Endometrial microvascular endothelial cells (primary cell): ENCODE data around the gene FAR1. TPM values are rescaled to one million over a fixed set of nuclear protein-coding genes. Genes with fewer than 3 reads are reported as not detected.

ENCODE experiments used
- in situ Hi-C: cut with HindIII; loops from 2 replicates; pipeline ENCODE4 v1.10.0; 2017; ENCODE audit warnings: low sequenced_read_pairs, low pct_unique_long_range_greater_than_20kb; ENCODE audit errors: inconsistent ontology term
- total RNA-seq: library from RNA; depleted of rRNA; stranded (reverse); fragments of >200 nt; gene quantifications from one replicate; pipeline ENCODE4 v1.2.3, GENCODE V29; 2015; ENCODE audit errors: inconsistent ontology term

The FAR1 gene
- total RNA-seq, 1 donor from 2014 or later: 38.5 TPM

DNA sequence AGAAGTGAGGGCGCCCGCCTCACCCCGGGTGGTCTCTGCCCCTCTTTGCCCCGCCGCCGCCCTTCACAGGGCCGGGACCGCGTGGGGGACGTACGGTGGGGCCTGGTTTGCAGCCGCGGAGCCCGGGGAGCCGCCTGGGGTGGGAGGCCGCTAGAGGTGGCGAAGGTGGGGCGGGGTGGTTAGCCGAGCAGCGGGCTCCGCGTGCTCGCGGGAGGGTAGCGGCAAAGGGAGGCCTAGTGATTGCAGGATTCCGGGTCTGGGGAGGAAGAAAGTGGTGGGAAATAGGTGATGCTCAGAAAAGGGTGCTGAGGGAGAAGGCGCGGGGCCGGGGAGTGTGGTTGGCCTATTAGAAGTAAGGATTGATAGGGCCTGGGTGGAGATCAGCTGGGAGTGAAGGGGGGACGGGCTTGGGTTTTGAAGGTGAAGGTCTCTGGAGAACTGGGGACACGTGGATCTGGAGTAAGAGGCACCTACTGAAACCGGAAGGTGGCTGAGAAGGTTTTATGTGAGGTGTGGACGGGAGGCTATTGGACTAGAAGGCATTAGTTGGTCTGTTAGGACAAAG, 571 bp downstream of the FAR1 start:
- in situ Hi-C loops: no loop called here

DNA sequence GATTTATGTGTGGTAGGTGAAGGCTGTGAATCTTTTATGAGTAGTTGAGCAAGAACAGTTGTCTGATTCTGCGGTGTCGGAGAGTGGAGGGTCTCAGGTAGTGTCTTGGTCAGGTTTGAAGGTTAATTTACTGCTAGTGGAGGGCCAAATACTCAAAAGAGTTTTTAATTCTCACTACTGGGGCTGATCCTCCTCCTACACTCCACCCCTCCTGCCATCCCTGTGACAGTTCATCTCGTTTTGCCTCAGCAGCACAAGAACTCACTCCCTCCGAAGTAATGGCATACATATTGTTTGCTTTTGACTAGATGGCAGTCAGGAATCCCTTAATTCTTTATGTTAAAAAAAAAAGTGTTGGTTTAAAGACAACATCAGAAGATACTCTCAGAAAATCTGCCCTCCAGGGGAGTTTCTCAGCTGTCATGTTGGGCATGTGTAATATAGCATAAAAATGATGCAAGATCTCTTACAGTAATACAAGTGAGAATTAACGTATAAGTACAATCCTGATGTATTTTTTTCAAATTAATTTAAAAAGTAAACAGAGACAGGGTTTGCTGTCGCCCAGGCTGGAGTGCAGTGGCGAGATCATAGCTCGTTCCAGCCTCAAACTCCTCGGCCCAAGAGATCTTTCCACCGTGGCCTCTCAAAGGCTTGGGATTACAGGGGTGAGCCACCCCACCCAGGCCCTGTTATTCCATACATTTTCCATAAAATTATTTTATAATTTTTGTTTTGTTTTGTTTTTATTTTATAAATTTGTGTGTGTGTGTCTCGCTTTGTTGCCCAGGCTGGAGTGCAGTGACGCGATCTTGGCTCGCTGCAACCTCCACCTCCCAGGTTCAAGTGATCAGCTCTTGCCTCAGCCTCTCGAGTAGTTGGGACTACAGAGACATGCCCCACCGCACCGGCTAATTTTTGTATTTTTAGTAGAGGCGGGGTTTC, 1.3 kb downstream of the FAR1 start:
- in situ Hi-C loops: no loop called here

DNA sequence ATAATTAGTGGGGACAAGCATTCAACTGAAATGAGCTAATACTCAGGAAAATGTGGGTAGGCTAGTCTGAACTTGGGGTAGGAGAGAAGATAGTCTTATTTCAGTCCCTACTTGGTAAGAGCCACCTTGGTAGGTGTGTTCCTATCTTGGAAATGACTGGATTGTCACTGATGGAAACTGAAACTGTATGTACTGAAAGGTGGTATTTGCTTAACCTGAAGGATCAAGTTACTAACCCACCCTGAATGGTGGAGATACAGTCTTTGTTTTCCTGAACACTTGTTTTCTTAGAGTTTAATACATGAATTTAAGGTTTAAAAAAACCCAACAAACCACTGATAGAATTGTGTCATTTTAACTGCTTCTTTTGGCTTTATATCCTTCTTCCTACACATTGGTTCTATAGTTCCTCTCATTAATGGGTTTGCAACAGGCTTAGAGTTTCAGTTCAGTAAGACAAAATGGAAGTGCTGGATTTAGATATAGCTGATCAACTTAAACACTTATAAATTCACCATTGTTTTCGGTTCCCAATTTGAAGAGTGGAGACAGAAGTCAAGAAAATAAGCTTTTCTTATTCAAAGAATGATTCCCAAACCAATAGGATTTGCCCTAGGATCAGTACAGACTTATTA, 4.2 kb downstream of the FAR1 start:
- in situ Hi-C loops: no loop called here

DNA sequence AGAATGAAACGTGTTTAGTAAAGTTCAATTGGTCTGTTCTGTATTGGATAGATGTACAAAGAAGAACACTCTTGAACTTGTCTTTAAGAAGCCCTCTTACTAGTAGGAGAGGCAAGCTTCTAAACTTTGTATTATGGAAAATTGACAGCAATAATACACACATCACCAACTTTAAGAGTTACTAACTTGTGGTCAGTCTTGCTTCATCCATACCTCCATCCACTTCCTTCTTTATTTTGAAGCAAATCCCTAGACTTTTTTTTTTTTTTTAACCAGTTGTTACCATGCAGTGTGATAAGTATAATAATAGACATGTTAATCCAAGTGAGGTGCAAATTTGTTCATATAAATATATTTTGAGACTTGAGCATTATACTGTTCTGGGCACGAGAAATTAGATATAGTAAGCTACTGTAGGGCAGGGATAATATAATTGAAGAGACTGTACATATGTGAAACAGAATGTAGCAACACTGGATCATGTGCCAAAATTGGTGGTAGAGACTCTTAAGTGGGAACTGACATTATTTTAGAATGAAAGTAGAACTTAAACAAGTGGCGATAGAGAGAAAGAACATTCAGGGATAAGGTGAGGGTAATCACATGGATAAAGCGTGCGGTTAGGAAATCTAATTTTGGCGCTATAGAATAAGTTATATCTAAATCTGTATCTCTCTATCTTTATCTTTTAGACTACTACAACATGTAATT, 6.5 kb downstream of the FAR1 start:
- in situ Hi-C loops: no loop called here

DNA sequence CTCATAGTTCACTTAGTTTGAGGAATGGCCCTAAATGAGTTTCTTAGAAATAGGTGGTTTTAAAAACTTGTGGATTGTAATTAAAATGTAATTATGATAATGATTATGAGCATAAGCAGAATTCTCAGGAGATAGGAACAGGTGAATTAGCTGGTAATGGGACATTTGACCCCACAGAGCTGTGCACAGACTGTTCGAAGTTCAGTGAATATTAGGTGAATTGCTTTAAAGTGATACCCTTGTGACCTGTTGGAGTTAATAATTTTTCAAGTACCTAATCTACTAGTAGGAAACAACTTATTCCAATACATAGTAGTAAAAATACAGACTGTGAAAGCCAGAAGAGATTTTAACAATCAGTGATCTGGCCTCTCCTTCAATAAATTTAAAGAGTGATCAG, 8.1 kb downstream of the FAR1 start:
- in situ Hi-C loops: no loop called here

DNA sequence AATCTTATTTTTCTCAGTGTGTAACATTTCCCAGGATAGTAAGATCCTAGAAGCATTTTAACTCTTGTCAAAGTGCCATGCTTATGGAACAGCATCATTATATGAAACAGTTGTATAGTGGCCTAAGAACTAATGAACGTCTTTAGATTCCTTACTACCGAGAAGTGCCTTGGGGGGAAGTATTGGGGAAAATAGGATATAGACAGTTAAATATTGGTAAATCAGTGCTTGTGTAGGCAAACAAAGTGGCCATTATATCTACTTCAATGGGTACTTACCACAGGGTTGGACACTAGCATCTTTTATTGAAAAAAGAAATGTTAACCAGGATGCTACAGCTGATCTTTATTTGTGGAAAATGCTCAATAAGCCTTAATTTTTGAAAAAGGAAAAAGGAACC, 11.3 kb downstream of the FAR1 start:
- in situ Hi-C loops: no loop called here

DNA sequence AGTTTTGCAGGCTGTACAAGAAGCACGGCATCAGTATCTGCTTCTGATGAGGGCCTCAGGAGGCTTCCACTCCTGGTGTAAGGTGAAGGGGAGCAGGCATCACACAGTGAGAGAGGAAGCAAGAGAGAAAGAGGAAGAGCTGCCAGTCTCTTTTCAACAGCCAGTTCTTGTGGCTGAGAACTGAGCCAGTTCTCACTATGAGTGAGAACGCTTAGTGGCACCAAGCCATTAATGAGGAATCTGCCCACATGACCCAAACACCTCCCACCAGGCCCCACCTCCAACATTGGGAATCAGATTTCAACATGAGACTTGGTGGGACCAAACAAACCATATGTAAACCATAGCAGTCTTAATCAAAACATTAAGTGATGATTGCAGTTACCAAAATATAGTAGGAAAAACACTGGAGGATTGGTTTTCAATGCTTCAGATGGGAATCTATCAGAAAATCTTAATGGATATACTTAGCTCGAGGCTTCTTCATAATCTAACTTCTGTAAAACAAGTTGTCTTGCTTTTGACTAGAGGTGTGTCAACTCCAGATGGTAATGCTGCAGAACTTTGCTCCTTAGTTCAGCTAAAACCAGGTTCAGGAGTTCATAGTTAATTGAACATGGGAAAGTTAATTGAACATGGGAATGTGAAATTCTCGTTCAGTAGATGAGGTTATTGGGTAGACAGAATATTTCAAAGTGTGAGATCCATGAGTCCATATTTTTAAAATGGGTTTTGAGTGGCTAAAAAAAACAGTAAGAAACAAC, 12.2 kb downstream of the FAR1 start:
- in situ Hi-C loops: no loop called here

DNA sequence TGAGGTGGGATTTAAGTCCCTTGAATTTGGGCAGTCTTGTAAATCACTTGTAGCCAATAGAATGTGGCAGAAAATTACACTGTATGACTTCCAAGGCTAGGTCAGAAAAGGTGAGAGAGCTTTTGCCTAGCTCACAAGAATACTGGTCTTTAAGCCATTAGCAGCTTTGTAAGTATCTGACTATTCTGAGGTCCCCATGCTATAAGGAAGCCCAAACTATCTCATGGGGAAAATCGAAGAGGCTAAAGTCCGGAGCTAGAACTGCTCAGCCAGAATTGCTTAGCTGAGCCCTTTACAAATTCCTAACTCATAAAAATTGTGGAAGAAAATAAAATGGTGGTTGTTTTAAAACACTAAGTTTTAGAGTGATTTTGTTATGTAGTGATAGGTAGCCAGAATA, 13.0 kb downstream of the FAR1 start:
- in situ Hi-C loops: no loop called here

DNA sequence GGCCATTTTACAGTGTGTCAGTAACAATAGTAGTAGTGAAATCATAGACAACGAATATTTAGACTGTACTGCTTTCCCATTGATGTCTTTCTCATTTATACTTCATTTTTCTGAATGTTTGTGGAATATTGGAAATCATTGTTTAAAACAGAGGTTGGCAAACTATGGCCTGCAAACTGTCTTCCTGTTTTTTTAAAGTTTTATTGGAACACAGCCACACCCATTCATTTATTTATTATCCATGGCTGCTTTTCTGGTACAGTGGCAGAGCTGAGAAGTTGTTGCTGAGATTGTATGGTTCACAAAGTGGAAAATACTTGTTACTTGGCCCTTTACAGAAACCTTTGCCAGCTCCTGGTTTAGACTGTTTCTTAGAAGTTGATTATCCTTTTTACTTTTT, 13.7 kb downstream of the FAR1 start:
- in situ Hi-C loops: no loop called here

DNA sequence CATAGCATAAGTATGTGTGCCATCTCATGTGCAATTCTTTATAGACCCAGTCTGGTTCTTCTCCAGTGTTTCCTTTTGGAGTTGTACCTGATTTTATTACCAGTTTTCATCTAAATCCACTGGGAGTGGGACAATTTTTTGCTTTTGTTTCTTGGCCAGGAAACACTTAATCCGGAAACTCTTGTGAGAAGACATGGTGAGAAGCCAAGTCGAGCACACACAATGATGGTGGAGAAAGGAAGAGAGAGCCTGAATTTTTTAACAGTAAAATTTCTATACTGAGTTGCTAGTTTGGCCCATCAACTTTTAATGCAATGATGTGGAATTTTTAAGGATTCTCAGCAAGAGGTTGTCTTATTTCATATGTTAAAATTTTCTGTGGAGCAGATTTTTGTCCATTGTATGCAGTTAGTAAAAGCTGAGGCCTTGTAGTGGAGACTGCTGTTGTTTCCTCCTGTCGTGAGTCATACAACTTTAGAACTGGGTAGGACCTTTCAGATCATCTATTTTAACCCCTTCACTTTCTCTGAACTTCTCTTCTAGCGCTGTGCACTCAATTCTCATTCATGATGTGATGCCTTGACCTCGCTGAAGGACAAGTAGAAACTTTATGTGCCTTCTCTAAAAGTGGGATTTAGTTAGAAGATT, 17.1 kb downstream of the FAR1 start:
- in situ Hi-C loops: no loop called here

DNA sequence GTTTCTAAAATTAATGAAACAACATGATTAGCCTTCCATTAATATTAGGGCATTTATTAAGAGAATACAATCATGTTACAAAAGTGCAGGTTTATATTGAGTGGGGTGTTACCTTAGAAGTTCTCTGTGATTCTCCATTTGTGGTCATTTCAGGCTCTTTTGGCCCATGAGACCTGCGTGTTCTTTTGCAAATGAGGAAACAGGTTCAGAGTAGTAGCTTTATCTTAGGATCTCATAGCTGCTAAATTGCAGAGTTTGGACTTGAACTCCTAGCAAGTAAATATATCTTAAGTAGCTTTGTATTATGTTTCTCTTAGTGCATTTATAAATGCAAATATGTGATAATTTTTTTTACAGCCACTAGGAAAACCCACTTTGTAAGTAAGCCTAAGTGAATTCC, 18.3 kb downstream of the FAR1 start:
- in situ Hi-C loops: no loop called here

DNA sequence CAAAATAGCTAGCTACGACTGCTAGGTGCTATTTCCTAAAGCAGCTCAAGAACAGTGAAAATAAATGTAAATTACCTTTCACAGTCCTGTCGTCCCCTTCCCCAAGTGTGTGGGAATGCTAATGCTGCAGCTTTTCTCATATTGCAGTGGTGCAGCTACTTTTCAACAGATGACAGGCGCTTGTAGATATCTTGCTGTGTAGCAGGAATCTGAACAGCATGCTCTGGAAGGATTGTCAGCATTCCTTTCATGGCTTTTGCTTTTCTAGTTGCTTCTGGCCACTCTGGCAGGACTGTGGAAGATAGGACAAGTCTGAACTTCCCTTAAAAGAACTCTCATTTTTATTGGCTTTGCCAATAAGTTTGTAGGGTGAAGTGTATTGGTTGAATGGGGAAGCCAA, 18.8 kb downstream of the FAR1 start:
- in situ Hi-C loops: no loop called here

DNA sequence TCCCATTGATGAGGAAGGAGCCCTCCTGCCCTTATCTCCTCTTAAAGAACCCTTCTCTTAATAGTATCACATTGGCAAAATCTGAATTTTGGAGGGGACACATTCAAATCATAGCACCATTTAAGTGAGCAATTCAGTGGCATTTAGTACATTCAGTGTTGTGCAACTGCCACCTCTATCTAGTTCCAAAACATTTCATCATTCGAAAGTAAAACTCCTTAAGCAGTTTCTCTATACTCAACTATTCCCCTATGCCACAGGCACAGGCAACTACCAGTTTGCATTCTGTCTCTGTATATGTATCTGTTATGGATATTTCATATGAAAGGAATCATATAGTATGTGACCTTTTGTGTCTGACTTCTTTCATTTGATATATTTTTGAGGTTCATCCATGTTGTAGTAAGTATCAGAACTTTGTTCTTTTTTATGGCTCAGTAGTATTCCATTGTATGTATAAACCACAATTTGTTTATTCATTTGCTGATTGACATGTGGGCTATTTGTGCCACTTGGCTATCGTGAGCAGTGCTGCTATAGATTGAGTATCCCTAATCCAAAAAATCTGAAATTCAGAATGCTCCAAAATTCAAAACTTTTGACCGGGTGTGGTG, 22.9 kb downstream of the FAR1 start:
- in situ Hi-C loops: no loop called here

DNA sequence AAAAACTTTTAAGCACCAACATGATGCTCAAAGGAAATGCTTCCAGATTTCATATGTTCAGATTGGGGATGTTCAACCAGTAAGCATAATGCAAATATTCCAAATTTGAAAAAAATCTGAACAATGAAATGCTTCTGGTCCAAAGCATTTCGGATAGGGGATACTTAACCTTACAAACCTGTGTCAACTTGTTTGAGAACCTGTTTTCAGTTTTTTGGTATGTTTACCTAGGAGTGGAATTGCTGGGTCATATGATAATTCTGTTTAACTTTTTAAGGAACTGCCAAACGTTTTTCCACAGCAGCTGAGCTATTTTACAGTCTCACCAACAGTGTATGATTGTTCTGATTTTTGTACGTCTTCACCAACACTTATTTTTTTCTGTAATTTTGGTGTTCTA, 23.7 kb downstream of the FAR1 start:
- in situ Hi-C loops: no loop called here

DNA sequence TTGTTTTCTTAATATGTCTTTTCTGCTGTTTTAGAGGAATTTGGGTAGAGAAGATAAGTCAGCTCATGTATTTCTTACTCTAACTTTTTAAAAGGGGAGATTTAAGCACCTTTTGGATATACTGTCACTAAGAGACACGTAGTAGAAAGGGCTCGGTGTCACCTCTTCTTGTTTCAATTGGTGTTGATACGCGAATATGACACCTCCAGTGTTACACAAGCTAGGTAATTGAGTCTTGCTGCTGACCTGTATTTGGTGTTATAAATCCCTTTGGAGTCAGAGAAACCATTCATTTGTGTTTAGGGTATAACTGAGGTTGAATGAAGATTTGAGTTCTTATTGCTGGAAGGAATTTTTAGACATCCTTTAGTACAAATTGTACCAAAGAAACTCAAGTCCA, 25.6 kb downstream of the FAR1 start:
- in situ Hi-C loops: no loop called here

DNA sequence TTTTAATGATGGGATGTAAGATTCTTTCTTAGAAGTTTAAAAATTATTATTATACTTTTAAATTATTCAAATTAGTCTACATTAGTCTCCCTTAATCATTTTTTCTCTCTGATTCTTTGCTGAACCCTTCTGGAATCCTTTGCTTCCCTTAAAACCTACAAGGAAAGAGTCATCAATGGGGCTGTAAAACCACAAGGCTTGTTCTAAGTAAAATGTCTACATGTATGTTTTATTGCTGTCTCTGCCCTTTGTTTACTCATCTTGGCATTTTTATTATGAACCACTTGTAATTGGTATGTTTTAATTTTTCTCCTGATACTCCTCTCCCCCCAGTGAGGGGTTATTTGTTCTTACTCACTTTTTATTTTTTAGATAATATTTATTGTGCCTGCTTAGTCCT, 27.4 kb downstream of the FAR1 start:
- in situ Hi-C loops: no loop called here

DNA sequence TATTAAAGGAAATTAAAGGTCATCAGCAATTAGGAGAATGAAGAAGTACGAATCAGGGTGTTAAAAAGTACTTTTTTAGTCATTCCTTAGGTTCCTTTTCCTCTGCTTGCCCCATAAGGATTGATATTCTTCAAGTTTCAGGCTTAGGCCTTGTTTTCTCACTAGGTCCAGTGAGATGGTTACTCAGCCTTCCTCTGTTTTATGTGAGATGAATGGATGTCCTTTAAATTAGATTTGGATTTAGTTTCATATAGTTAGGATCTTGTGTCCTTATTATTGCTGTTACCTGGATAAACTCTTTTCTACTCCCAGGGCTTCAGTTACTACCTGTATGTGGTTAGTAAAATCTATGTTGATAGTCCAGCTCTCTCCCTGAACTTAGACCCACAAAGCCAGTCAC, 29.2 kb downstream of the FAR1 start:
- in situ Hi-C loops: no loop called here

DNA sequence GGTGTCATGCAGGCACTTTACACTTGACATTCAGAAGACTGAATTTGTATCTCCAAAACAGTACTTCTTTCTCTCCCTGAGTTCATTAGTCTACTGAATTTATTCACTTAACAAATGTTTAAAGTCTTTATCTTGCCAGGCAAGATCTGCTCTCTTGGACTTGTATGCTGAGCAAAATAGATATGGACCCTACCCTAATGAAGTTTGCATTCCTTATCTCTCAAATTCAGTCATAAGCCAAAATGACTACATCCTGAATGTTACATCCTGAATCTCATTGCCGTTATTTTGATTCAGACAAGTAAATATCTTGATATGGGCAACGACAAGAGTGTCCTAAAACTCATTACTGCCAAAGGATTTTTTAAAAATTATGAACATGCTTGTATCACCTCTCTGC, 29.7 kb downstream of the FAR1 start:
- in situ Hi-C loops: no loop called here
